Osteoblast (primary cell): ENCODE measurements around the gene NPTN. TPM values are rescaled to one million over a fixed set of nuclear protein-coding genes. Genes with fewer than 3 reads are reported as not detected.

ENCODE experiments used
- DNase-seq: peaks from one replicate; pipeline ENCODE4 v3.0.0; 2011; ENCODE audit warnings: low spot score, mixed read lengths; ENCODE audit not compliant: insufficient read length; ENCODE audit errors: missing footprints
- H2AFZ ChIP-seq: 2 replicates; pipeline ENCODE4 v1.6.0; 2011; ENCODE audit warnings: mild to moderate bottlenecking, low read length
- H3K27ac ChIP-seq: 2 replicates; pipeline ENCODE4 v1.5.1; 2011; ENCODE audit warnings: mild to moderate bottlenecking, low read depth, low read length, moderate library complexity
- H3K27me3 ChIP-seq: 2 replicates; pipeline ENCODE4 v1.6.0; 2012; ENCODE audit warnings: mild to moderate bottlenecking, control low read depth, inconsistent platforms, low read length, moderate library complexity; ENCODE audit not compliant: insufficient read depth
- H3K36me3 ChIP-seq: 2 replicates; pipeline ENCODE4 v1.5.1; 2011; ENCODE audit warnings: mild to moderate bottlenecking, low read length, control low read depth, moderate library complexity; ENCODE audit not compliant: insufficient read depth
- H3K4me1 ChIP-seq: 2 replicates; pipeline ENCODE4 v1.5.1; 2011; ENCODE audit warnings: mild to moderate bottlenecking, low read length, control low read depth, moderate library complexity; ENCODE audit not compliant: insufficient read depth
- H3K4me2 ChIP-seq: 2 replicates; pipeline ENCODE4 v1.6.0; 2011; ENCODE audit warnings: mild to moderate bottlenecking, low read length; ENCODE audit not compliant: insufficient read depth
- H3K4me3 ChIP-seq: fragments of 200-600 bp; sonication (generic); 3 replicates; pipeline ENCODE4 v1.5.1; 2012; ENCODE audit warnings: mild to moderate bottlenecking, low read length, inconsistent platforms; ENCODE audit not compliant: insufficient read depth
- H3K79me2 ChIP-seq: 2 replicates; pipeline ENCODE4 v1.6.0; 2012; ENCODE audit warnings: mild to moderate bottlenecking, low read length, control low read depth, inconsistent platforms; ENCODE audit not compliant: insufficient read depth
- H3K9me3 ChIP-seq: 2 replicates; pipeline ENCODE4 v1.5.1; 2011; ENCODE audit warnings: low read depth, low read length, control low read depth
- H4K20me1 ChIP-seq: 2 replicates; pipeline ENCODE4 v1.6.0; 2012; ENCODE audit warnings: mild to moderate bottlenecking, low read length, control low read depth; ENCODE audit not compliant: insufficient read depth
- total RNA-seq: library from RNA; depleted of rRNA; stranded (reverse); fragments of >200 nt; gene quantifications from 2 replicates; pipeline ENCODE4 v1.2.3, GENCODE V29; 2012
- TF ChIP-seq, protein P1 (sequence below): IDR thresholded peaks from 2 replicates; pipeline ENCODE4 v1.5.1; 2011; ENCODE audit warnings: mild to moderate bottlenecking, low read depth, low read length, moderate library complexity; ENCODE audit errors: extremely low read depth

Gene NPTN
- total RNA-seq, 1 donor, result 130 TPM

- Histone ChIP-seq H3K4me1 (no peaks in the 10 kb centered on the region), H3K79me2 (peaks cover 89% of the 10 kb centered on the region), H3K9me3 (no peaks in the 10 kb centered on the region), H3K27me3 (no peaks in the 10 kb centered on the region), H3K36me3 (peaks cover 51% of the 10 kb centered on the region), H3K27ac (no peak overlapping the region), H4K20me1 (peaks cover 27% of the 10 kb centered on the region), H3K4me3 (no peak overlapping the region), H3K4me2 (no peak overlapping the region), H2AFZ (no peak overlapping the region)
- no peak for DNase-seq
- TF ChIP-seq, protein P1, sequence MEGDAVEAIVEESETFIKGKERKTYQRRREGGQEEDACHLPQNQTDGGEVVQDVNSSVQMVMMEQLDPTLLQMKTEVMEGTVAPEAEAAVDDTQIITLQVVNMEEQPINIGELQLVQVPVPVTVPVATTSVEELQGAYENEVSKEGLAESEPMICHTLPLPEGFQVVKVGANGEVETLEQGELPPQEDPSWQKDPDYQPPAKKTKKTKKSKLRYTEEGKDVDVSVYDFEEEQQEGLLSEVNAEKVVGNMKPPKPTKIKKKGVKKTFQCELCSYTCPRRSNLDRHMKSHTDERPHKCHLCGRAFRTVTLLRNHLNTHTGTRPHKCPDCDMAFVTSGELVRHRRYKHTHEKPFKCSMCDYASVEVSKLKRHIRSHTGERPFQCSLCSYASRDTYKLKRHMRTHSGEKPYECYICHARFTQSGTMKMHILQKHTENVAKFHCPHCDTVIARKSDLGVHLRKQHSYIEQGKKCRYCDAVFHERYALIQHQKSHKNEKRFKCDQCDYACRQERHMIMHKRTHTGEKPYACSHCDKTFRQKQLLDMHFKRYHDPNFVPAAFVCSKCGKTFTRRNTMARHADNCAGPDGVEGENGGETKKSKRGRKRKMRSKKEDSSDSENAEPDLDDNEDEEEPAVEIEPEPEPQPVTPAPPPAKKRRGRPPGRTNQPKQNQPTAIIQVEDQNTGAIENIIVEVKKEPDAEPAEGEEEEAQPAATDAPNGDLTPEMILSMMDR, result no peak
Observed at GRCh38 chr15:73590263-73590662, 42.9 kb downstream of the NPTN start.

DNA sequence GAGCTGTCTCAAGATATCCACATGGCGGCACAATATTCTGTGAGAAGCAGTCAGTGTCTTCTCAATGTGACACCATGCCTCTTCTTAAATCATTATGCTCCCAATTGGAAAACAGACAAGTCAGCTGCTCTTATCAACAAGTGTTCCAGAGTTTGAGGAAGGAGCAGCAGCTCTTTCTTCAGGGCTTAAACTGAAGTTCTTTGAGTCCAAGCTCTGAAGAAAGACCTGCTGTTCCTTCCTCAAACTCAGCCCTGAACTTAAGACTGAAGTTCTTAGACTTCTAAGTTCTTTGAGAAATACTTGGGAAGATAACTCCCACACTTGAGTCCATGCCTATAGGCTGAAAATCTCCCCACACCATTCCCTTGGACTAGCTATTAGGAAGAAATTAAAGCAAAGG, 43.4 kb downstream of the NPTN start:
- Histone ChIP-seq H4K20me1 (peaks cover 22% of the 10 kb centered on the region), H3K36me3 (peaks cover 51% of the 10 kb centered on the region)

DNA sequence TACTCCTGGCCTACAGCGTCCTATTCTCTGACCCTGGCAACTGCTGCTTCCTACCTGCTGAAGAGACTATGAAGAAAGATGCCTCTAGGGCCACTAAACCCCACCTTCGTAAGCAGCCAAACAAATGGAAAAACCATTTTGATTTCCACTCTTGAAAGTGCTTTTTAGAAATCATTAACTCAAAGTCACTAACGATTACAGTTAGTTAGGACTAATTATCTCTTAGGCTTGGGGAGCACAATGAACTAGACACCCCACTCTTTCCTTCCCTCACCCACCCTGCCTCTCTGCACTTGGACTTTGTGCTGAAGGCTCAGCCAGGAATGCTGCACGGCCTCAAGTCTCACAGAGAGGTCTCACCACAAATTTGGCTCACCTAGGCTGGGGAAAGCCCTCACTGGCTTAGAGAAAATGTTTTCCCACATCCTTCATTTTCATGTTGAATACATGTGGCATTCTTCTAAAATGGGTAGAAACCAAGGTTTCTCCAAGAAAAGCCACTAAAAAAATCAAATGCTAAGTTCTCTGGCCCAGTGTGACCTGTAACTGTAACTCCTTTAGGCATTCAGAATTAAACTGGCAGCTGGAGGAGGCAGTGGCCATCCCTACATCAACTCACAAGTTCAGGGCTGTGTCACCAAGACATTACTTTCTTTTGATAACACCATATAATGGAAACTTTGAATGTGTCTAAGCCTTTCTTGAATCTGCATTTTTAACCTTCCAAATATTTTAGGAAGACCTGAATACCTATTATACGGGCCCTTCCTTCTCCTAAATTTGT, 47.1 kb downstream of the NPTN start:
- Histone ChIP-seq H3K36me3 (peaks cover 68% of the 10 kb centered on the region), H3K79me2 (peaks cover 66% of the 10 kb centered on the region), H3K4me2 (no peak overlapping the region), H3K27ac (no peak overlapping the region), H3K27me3 (no peaks in the 10 kb centered on the region), H3K4me1 (no peaks in the 10 kb centered on the region), H4K20me1 (peaks cover 3% of the 10 kb centered on the region), H3K9me3 (no peaks in the 10 kb centered on the region), H3K4me3 (no peak overlapping the region), H2AFZ (no peak overlapping the region)
- DNase-seq, result no peak
- TF ChIP-seq, protein P1, result no peak

More for the DNA sequence above, 43.4 kb downstream of the NPTN start:
- H3K79me2 ChIP-seq, result peaks cover 84% of the 10 kb centered on the region
- no peaks in the 10 kb centered on the region for H3K4me1 ChIP-seq
- H3K27ac ChIP-seq, result no peak overlapping the region
- TF ChIP-seq, protein P1, result no peak
- H3K4me3 ChIP-seq, result no peak overlapping the region
- H3K9me3 ChIP-seq, result no peaks in the 10 kb centered on the region
- no peak overlapping the region for H2AFZ ChIP-seq
- no peak for DNase-seq
- no peaks in the 10 kb centered on the region for H3K27me3 ChIP-seq
- no peak overlapping the region for H3K4me2 ChIP-seq

- H3K27me3 ChIP-seq, result no peaks in the 10 kb centered on the region
Observed at GRCh38 chr15:73584699-73585420, 48.3 kb downstream of the NPTN start.

More at GRCh38 chr15:73584699-73585420, 48.3 kb downstream of the NPTN start:
- Histone ChIP-seq H4K20me1 (no peaks in the 10 kb centered on the region), H3K4me2 (no peak overlapping the region), H3K4me1 (no peaks in the 10 kb centered on the region), H3K36me3 (peaks cover 60% of the 10 kb centered on the region), H3K9me3 (no peaks in the 10 kb centered on the region), H3K4me3 (no peak overlapping the region), H3K27ac (peak overlapping the region; percentile 27), H3K79me2 (peaks cover 55% of the 10 kb centered on the region), H2AFZ (no peak overlapping the region)
- DNase-seq, result no peak
- TF ChIP-seq, protein P1, result no peak
